NCI-H2227 (cell line): ENCODE data around the gene SERPINI1.

Source experiments
- DNase-seq: peaks from one replicate; lab custom pipeline; 2025; ENCODE audit not compliant: unreplicated experiment; lab: John Stamatoyannopoulos, UW

Gene SERPINI1

DNA sequence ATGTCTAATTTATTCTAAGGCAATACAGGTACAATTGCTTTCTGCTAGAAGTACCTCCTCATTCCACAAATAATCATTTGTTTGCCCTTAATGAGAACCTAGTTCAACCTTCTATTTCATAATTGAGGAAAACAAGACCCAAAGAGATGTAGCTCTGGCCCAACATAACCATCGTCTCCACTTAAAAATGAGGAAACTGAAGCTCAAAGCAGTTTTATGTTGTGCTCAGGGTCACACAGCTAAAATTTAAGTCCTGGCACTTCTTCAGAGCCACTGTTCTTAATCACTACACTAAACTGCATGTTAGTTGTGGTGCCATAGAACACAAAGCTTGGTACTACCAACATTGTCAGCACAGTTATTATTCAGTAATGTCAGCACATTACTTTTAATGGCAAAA, 108.0 kb downstream of the SERPINI1 start:
- DNase-seq = no peak

DNA sequence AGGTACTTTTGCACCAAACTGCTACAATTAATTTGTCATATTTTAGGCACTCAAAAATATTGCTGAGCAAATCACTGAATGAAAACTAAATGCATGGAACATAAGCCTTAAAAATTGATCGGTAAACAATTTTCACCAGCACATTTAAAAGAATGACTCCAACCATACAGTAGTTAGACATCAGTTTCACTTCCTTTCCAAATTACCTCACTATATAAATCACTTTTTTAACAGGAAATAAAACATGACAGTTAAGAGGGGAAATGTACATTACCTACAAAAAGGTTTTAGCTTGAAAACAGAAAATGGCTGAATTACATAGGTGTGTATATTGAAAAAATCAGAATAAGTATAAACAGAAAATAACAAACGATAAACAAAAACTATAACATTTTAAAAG, 108.4 kb downstream of the SERPINI1 start:
- no peak for DNase-seq

GRCh38 chr3:167844528-167844927, 109.0 kb downstream of the SERPINI1 start:
- no peak for DNase-seq

DNA sequence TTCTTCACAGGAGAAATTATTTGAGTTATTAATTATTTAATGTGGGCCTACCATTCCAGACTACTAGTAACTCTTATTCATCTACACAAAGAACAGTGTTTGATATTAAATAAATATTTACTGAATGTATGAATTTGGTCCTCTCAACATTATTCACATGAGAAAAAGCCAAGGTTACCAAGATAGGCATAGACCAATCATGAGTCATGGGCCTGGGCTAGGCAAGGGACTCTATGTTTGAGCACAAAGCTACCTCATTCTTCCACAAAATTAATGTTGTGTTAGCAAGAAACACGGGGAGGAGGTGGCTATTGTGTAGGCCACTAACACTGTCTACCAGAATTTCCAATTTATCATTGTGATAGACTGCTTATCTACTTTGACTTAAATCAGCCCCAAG, 115.7 kb downstream of the SERPINI1 start:
- no peak for DNase-seq

DNA sequence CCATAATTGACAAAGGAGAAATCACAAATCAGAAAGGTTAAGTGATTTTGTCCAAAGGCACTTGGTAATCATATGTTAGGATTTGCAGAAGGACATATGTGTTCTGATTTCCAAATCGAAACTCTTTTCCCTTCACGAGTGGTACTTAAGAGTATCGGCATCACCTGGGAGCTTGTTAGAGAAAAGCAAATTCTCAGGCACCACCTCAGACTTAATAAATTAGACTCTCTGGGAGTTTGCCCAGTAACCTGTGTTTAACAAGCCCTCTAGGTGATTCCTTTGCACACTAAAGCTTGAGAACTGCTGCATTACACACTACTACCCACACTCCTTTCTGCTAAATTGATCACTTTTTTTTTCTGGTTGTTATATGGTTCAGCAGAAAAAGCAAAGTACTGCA, 116.2 kb downstream of the SERPINI1 start:
- DNase-seq = no peak

DNA sequence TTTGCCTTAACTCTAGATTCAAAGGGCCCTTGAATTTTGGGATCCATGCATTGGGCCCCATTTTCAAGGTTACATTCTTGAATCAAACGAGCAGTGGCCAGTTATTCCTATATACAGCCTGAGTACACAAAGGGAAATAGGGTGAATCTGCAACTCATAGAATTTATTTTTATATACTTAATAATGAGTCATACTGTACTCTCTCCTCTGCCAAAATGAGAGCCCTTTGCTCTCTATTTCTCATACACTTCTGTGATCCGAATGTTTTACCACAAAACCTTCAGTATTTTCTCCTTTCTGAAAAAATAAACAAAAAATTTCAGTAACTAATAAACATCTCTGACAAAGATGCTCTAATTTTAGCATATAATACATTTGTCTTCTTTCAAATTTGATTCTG, 116.7 kb downstream of the SERPINI1 start:
- no peak for DNase-seq

GRCh38 chr3:167854063-167854462, 118.5 kb downstream of the SERPINI1 start:
- DNase-seq = no peak

GRCh38 chr3:167854846-167855245, 119.3 kb downstream of the SERPINI1 start:
- no peak for DNase-seq

GRCh38 chr3:167855306-167855705, 119.8 kb downstream of the SERPINI1 start:
- DNase-seq = no peak

DNA sequence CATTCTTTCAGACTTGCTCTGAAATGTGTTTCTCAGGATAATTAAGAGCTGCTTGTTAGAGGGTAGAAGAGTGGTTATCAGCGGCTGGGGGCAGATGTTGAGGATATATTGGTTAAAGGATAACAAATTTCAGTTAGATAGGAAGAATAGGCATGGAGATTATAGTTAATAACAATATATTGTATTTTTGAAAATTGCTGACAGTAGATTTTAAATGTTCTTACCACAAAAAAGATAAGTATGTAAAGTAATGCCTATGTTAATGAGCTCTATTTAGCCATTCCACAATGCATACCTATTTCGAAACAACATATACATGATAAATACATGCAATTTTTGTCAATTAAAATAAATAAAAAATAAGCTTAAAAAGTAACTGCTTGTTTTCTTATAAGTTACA, 123.3 kb downstream of the SERPINI1 start:
- DNase-seq = no peak

DNA sequence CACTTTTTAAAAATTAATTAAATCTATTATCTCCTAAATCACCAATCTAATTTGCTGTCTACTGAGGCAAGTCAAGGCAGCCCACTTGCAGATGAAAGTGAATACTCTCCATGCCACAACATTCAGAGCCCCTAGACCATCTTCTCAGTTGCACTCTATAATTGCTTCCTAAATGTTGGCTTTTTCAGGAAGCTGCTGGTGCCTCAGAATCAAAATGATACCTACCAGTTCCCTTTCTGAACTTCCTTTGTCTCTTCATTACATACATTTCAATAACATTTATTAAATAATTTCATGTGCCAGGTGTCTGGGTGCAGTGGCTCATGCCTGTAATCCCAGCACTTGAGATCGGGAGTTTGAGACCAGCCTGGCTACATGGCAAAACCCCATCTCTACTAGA, 124.1 kb downstream of the SERPINI1 start:
- no peak for DNase-seq

DNA sequence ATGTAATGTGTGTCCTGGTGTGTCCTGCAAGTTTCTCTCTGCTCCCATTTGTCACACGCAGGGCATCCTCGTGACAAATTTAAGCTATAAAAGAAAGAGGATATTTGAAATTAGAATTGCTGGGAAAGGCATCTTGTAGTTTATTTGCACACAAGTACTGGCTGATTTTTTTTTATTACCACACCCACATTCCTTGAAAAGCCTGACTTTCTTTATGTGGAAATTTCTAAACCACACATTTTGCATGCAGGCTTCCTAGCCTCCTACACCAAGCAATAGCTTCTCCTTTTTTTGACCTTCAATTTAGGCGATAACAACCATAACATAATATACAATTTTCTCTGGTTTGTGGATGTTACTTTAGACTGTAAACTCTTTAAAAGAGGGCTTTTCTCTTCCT, 126.1 kb downstream of the SERPINI1 start:
- no peak for DNase-seq

DNA sequence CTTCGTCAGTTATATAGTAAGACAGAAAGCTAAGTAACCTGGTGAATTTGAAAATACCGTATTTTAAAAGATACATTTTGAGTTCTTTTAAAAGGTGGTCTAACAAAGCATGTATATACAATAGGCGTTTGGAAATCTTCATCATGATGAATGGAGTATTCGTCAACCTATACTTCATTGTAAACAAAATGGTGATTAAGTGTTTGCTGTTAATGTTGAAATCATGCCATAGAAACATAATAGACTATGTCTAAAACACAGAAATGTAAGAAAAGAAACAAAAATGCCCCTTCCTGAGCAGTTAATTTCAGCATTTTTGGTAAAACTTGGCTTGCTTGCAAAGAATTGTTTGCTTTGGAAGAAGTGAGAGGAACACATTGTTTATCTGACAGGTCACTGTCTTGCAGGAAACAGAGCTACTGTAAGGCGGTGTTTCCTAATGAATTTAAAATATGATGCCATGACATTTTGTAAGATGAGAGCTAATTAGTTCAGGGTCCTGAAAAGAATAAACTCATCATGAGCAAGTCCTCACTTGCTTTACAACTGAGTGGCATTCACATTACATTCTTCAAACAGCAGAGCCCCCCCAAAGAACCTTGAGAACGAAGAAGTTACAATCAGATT, 126.7 kb downstream of the SERPINI1 start:
- DNase-seq = no peak

DNA sequence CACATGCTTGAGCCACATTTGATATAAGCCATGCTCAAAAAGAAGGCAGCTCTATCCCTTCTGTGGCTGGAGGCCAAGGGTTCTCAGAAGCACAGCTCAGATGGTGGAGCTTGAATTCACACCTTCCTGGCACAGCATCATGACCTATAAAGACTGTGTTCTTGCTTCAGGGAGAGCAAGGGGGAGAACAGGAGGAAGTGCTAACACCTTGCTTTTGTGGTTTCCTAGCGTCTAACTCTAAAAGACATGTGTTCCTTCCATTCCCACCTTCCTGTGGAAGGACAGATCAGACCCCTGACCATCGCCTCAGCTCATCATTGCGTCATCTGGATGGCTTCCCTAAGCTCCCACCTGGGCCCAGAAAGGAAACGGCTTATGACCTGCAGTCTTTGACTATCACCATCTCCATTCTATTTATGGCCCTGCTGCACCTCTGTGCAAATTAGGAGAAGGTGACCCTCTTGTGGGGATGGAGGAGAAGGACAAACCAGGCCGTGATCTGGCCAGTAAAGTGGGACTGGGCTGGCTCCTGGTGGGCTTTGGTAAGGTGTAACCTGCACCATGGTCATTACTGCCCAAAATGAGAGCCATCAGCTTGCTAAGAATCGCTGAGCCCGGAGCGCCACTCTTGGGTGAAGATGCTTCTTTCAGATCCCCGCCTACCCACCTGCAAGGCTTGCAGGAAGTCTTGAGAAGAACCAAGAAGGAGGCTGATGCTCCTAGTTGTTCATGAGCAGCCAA, 128.5 kb downstream of the SERPINI1 start:
- DNase-seq = no peak

DNA sequence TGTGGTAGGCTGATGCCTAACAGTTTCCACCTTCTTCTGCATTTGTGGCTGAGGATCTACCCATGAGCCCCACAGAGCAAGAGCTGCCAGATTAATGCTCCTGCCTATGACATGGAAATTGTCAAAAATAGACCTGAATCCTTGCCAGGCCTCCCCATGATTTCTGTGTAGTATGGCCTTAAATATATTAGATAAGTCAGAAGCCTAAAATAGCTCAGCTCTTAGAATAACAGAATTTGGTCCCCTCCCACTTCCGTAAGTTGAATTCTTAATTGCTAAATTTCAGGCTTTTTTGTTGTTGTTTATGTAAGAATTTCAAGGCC, 129.0 kb downstream of the SERPINI1 start:
- no peak for DNase-seq

GRCh38 chr3:167866331-167866730, 130.8 kb downstream of the SERPINI1 start:
- no peak for DNase-seq

DNA sequence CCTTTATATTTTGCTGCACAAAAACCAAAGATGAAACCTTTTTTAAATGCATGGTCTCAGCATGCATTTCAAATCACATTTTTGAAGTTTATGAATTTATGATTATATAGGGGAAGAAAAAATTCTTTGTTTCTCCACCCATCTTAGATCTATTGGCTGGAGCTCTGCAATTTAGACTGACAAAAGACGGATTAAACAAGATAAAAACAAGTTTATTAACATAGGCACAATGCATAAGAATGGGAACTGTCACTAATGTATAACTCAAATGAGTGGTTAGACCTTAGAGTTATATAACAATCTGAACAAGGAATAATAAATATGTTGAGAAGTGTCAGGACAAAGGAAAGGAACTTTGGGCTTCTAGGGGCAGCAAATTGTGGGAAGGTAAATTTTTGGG, 132.5 kb downstream of the SERPINI1 start:
- DNase-seq = no peak

GRCh38 chr3:167870181-167870580, 134.7 kb downstream of the SERPINI1 start:
- no peak for DNase-seq

DNA sequence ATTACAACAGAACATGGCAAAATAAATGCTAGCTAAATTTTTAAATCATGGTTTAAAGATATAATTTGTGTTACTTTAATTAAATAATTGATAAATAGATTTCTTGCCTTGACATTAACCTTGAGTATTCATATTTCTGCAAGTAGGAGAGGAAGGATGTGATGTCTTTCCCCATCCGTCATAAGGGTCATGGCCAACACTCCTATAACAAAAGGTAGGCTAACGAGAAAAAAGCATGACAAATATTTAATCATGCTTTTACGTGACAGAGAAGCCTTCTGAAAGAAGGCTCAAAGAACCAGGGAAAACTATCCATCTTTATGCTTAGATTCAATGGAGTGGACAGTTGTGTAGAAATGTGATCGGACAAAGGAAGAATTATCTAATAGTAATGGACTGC, 135.2 kb downstream of the SERPINI1 start:
- no peak for DNase-seq

DNA sequence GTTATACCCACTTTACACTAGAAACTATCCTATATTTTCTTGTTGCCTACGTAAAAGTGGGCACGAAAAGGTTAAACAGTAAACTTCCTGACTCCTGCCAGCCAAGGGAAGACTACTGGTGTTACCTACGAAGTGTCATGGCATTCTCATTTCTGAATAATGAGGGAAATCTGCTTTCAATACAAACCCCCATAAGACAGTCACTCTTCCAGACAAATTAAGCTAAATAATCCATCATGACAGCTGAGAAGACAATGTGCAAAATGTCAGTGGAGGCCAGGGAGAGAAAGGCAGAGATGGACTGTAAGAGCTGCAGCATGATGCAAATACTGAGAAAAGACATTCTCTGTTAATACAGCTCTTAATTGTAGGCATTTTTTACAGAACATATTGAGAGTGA, 136.5 kb downstream of the SERPINI1 start:
- no peak for DNase-seq

- DNase-seq = no peak
Measured at GRCh38 chr3:167872941-167873340, 137.4 kb downstream of the SERPINI1 start.

- DNase-seq = no peak
Measured at GRCh38 chr3:167874671-167875372, 139.3 kb downstream of the SERPINI1 start.
